Natural killer cell (primary cell): ENCODE results near the gene RPL13A. TPM values are rescaled to one million over a fixed set of nuclear protein-coding genes. Genes with fewer than 3 reads are reported as not detected.

Experiments used
- ATAC-seq, 3 donors: fragments of 150-1000 bp in 2 of 3; fragments of 200-7000 bp in 1 of 3; cut with Tn5 transposase; 1 replicate in 1 of 3; 2 replicates in 2 of 3; pipeline ENCODE4 v1.10.0; 2021; ENCODE audit warnings: mild to moderate bottlenecking in 2 of 3, moderate library complexity in 2 of 3
- DNase-seq, 2 donors: peaks; one replicate each; pipeline versions ENCODE4 v3.0.0 to v3.0.0-alpha.2; 2013 to 2021; ENCODE audit warnings: mixed read lengths in 1 of 2
- H3K27ac ChIP-seq: one replicate; pipeline ENCODE4 v1.5.1; 2013; ENCODE audit warnings: mild to moderate bottlenecking, low read length
- H3K27me3 ChIP-seq: one replicate; pipeline ENCODE4 v1.6.1; 2013; ENCODE audit warnings: low read length; ENCODE audit not compliant: control insufficient read depth, insufficient read depth
- H3K36me3 ChIP-seq: one replicate; pipeline ENCODE4 v1.6.1; 2013; ENCODE audit warnings: low read length; ENCODE audit not compliant: control insufficient read depth, insufficient read depth
- H3K4me1 ChIP-seq: one replicate; pipeline ENCODE4 v1.6.1; 2013; ENCODE audit warnings: low read length; ENCODE audit not compliant: control insufficient read depth, insufficient read depth
- H3K4me3 ChIP-seq: one replicate; pipeline ENCODE4 v1.5.1; 2013; ENCODE audit warnings: low read length
- H3K9me3 ChIP-seq: one replicate; pipeline ENCODE4 v1.6.1; 2013; ENCODE audit warnings: low read length; ENCODE audit not compliant: control insufficient read depth, insufficient read depth
- H3K27ac Mint-ChIP-seq, 2 donors: one replicate each; pipeline ENCODE4 v1.8.0; 2022; ENCODE audit warnings: mild to moderate bottlenecking in 2 of 2, mixed read lengths in 2 of 2, moderate library complexity in 1 of 2
- H3K27me3 Mint-ChIP-seq, 2 donors: one replicate each; pipeline ENCODE4 v1.8.0; 2022; ENCODE audit warnings: low read depth in 2 of 2, mixed read lengths in 2 of 2
- H3K36me3 Mint-ChIP-seq: one replicate; pipeline ENCODE4 v1.8.0; 2022; ENCODE audit warnings: mixed read lengths
- H3K4me1 Mint-ChIP-seq, 2 donors: one replicate each; pipeline ENCODE4 v1.8.0; 2022; ENCODE audit warnings: mixed read lengths in 2 of 2
- H3K4me3 Mint-ChIP-seq: one replicate; pipeline ENCODE4 v1.8.0; 2022; ENCODE audit warnings: mild to moderate bottlenecking, moderate library complexity, mixed read lengths
- H3K9me3 Mint-ChIP-seq, 2 donors: one replicate each; pipeline ENCODE4 v1.8.0; 2022; ENCODE audit warnings: mixed read lengths in 2 of 2
- CTCF ChIP-seq: fragments of 200-600 bp; IDR thresholded peaks from one replicate; pipeline ENCODE4 v1.8.0; 2022; ENCODE audit warnings: antibody characterized with exemption
- WGBS: methylation state at CpG from one replicate; pipeline ENCODE4 v1.1.7; 2013; ENCODE audit warnings: missing lambda C conversion rate; ENCODE audit not compliant: insufficient coverage; 5-methylcytosine and 5-hydroxymethylcytosine counted together
- intact Hi-C: fragments of 100-400 bp; cut with micrococcal nuclease; formaldehyde crosslinking; loops from one replicate; pipeline ENCODE4 v1.14.2; 2022
- total RNA-seq, 4 donors: library from RNA; stranded (reverse); fragments of 120-200 nt in 1 of 4; gene quantifications; one replicate each; pipeline versions ENCODE4 v1.2.3 to v1.2.4, GENCODE V29; 2013 to 2022

The RPL13A gene
- total RNA-seq, 3 donors from 2014 or later (not counting 1 experiment from before 2014, with no cell fraction given): 1,881 to 2,284 (median 2,283) TPM

GRCh38 chr19:49490287-49491029, 3.0 kb downstream of the RPL13A start:
- Histone ChIP-seq H3K4me1 (peaks cover 67% of the 10 kb centered on the region), H3K36me3 (peaks cover 48% of the 10 kb centered on the region), H3K9me3 (no peaks in the 10 kb centered on the region), H3K4me3 (no peak overlapping the region), H3K27me3 (no peaks in the 10 kb centered on the region), H3K27ac (peak overlapping the region; percentile 25)
- Mint-ChIP-seq H3K27ac (peak overlapping the region in 1 of 2 donors; percentile 59), H3K4me3 (peak overlapping the region; percentile 35), H3K27me3 (no peaks in the 10 kb centered on the region), H3K36me3 (peaks cover 8% of the 10 kb centered on the region), H3K9me3 (no peaks in the 10 kb centered on the region), H3K4me1 (peaks cover 31 to 37% of the 10 kb centered on the region in 2 donors)
- DNase-seq (peak in 1 of 2 donors; percentile 44), ATAC-seq (no peak)
- WGBS: 83% methylated on average over 27 of the region's 27 CpGs
- intact Hi-C loops: no loop called here
- no peak for TF ChIP-seq CTCF

- Histone ChIP-seq H3K27ac (no peak overlapping the region), H3K36me3 (peaks cover 42% of the 10 kb centered on the region), H3K4me1 (peaks cover 69% of the 10 kb centered on the region), H3K9me3 (no peaks in the 10 kb centered on the region), H3K4me3 (no peak overlapping the region), H3K27me3 (no peaks in the 10 kb centered on the region)
- H3K4me3 Mint-ChIP-seq: peak overlapping the region; percentile 35
- H3K36me3 Mint-ChIP-seq: peaks cover 8% of the 10 kb centered on the region
- H3K27ac Mint-ChIP-seq: peak overlapping the region in 1 of 2 donors; percentile 97
- intact Hi-C loops: no loop called here
- WGBS: 92% methylated on average over 14 of the region's 17 CpGs
- DNase-seq (no peak), ATAC-seq (no peak)
- H3K4me1 Mint-ChIP-seq: peaks cover 38 to 39% of the 10 kb centered on the region in 2 donors
- no peaks in the 10 kb centered on the region for H3K9me3 Mint-ChIP-seq
- TF ChIP-seq CTCF: no peak
- H3K27me3 Mint-ChIP-seq: no peaks in the 10 kb centered on the region
These were observed 3.8 kb downstream of the RPL13A start for GRCh38 chr19:49491030-49491803.

GRCh38 chr19:49491804-49492572, 4.6 kb downstream of the RPL13A start:
- no peak for DNase-seq
- Histone ChIP-seq H3K27me3 (no peaks in the 10 kb centered on the region), H3K4me1 (peaks cover 66% of the 10 kb centered on the region), H3K27ac (no peak overlapping the region), H3K9me3 (no peaks in the 10 kb centered on the region), H3K36me3 (peaks cover 42% of the 10 kb centered on the region), H3K4me3 (no peak overlapping the region)
- Mint-ChIP-seq H3K9me3 (no peaks in the 10 kb centered on the region), H3K4me1 (peaks cover 44 to 47% of the 10 kb centered on the region in 2 donors), H3K36me3 (peaks cover 8% of the 10 kb centered on the region), H3K27ac (peak overlapping the region; percentile 69 to 97), H3K27me3 (no peaks in the 10 kb centered on the region), H3K4me3 (peak overlapping the region; percentile 45)
- intact Hi-C loops: no loop called here
- no peak for ATAC-seq
- WGBS: 88% methylated on average over 7 of the region's 7 CpGs
- TF ChIP-seq CTCF: no peak
